ENCODE measurements around the gene FOXF1.
A peak's percentile ranks its signal among the peaks of the same experiment; 100 is the strongest.

Gene FOXF1

GRCh38 chr16:86508028-86508946 is 2.0 kb upstream of the FOXF1 start:
- in situ Hi-C loops (cut with MboI; ENCODE audit: low pct_unique_long_range_greater_than_20kb, low sequenced_read_pairs, unreplicated experiment) = loop anchor here (25.0 kb wide), 2 partner anchors 446 to 696 kb away; no protein-coding TSS in a partner anchor
- TF ChIP-seq CTCF (IDR thresholded peaks at IDR 0.05; ENCODE audit: extremely low read depth, insufficient read depth, missing control alignments) = no peak
- DNase-seq (ENCODE audit: low spot score) = no peak

DNA sequence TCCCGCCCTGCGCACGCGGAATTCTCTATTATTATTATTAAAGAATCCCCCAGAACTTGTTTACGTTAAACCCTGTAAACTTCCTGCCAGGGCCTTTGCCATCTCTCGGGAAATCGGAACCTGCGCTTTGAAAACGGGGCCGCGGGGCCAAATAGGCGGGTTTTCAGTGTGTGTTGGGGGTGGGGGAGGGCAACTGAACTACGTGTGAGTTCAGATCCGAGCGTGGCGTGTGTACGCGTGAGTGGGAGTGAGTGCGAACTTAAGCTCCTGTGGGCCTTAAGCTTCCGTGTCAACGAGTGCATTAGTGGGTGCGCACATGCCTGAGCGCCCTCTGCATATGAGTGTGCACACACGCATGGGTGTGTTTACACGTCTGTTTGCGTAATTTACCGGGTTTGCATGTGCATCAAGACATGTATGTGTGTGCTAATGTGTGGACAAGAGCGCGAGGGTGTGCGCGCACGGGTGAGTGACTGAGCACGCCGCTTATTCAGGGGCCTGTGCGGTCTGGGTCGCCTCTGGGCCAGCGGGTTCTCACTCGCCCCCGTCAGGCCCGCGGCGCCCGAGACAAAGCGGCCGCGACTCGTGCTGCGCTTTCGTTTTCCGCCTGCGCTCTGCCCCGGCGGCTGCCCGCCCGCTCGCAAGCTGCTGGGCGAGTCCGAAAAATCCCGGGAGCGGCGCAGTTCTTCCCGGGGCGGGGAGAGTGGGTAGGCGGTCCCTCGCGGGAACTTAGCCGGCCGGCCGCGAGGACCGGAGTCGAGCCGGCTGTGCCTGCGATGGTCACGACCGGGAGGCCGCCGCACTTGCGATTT is 1.2 kb upstream of the FOXF1 start:
- TF ChIP-seq CTCF (IDR thresholded peaks at IDR 0.05; ENCODE audit: extremely low read depth, insufficient read depth, missing control alignments) = no peak
- DNase-seq (ENCODE audit: low spot score) = peak; percentile 76
- in situ Hi-C loops (cut with MboI; ENCODE audit: low pct_unique_long_range_greater_than_20kb, low sequenced_read_pairs, unreplicated experiment) = loop anchor here (25.0 kb wide), 2 partner anchors 447 to 697 kb away; no protein-coding TSS in a partner anchor

DNA sequence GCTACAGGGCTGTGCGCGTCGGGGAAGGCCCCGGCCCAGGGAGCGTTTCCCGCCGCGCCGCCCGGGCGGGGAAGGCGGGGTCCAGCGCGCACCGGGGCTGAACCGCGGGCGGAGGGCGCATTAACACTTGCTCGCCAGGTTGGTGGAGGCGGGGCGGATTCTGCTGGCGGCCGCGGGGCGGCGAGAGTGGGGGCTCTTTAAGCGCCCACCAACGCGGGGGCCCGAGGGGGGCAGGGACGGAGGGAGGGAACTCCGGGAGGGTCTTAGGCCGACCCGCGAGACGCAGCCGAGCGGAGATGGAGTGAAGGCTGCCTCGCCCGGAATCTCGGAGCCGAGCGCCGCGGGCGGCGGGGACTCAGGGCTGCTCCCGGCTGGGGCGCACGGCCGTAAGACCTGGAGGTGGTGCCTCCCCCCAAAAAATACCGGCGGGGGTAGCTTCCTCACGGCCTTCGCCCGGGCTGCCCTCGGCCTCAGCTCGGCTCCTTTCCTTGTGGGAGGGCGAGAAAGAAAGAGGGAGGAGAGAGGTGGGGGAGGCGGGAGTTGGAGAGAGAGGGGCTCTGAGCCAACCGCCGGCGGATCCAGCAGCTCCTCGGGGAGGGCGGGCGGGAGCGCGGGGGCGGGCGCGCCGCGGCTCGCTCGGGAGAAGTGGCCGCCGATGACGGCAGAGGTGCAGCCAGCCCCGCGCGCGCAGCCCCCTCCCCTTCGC is 415 bp upstream of the FOXF1 start:
- no peak for TF ChIP-seq CTCF (IDR thresholded peaks at IDR 0.05; ENCODE audit: extremely low read depth, insufficient read depth, missing control alignments)
- in situ Hi-C loops (cut with MboI; ENCODE audit: low pct_unique_long_range_greater_than_20kb, low sequenced_read_pairs, unreplicated experiment) = loop anchor here (10.0 to 25.0 kb wide), 3 partner anchors 55 to 698 kb away; partner anchors contain the start of gene FOXC2
- peak; percentile 68 for DNase-seq (ENCODE audit: low spot score)

DNA sequence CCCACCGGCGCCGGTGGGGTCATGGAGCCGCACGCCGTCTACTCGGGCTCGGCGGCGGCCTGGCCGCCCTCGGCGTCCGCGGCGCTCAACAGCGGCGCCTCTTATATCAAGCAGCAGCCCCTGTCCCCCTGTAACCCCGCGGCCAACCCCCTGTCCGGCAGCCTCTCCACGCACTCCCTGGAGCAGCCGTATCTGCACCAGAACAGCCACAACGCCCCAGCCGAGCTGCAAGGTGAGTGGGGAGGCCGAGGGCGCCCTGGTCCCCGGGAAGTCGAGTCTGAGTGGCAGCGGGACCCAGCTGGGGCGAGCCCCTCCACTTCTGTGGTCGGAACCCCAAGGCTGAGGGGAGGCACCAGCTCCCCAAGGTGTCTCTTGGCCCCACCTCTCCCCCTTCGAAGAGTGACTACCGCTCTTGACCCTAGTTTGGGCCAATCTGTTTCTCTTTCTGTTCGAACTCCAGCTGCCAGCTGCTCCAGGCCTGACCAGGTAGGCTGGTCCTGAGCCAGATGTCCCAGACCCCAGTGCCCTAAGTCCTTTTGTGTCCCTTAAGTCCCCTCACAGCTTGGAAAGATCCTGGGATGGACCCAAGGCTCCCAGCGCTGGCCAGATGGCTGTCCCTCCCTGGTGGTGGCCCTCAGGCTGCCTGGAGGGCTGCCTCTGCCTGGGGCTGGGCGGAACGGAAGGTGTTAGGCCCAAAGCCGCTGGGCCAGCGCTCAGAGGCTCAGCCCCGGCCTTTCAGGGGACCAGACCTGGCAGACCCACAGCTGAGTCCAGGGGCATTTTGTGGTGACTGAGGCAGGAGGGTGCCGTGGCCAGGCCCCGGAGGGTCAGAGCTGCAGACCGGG is 1.2 kb downstream of the FOXF1 start:
- in situ Hi-C loops (cut with MboI; ENCODE audit: low pct_unique_long_range_greater_than_20kb, low sequenced_read_pairs, unreplicated experiment) = loop anchor here (10.0 to 25.0 kb wide), 3 partner anchors 53 to 699 kb away; partner anchors contain the start of gene FOXC2
- TF ChIP-seq CTCF (IDR thresholded peaks at IDR 0.05; ENCODE audit: extremely low read depth, insufficient read depth, missing control alignments) = no peak
- no peak for DNase-seq (ENCODE audit: low spot score)

GRCh38 chr16:86512301-86512859 is 2.1 kb downstream of the FOXF1 start:
- in situ Hi-C loops (cut with MboI; ENCODE audit: low pct_unique_long_range_greater_than_20kb, low sequenced_read_pairs, unreplicated experiment) = loop anchor here (10.0 to 25.0 kb wide), 3 partner anchors 52 to 700 kb away; partner anchors contain the start of gene FOXC2
- no peak for DNase-seq (ENCODE audit: low spot score)
- TF ChIP-seq CTCF (IDR thresholded peaks at IDR 0.05; ENCODE audit: extremely low read depth, insufficient read depth, missing control alignments) = no peak

All from GM13977 (cell line).